Psoas muscle (tissue), 8 donors: ENCODE measurements around the gene PPP1R9B. TPM values are rescaled to one million over a fixed set of nuclear protein-coding genes. Genes with fewer than 3 reads are reported as not detected.

Experiments used
- ATAC-seq, 4 donors: fragments of 200-7000 bp; cut with Tn5 transposase; one replicate each; pipeline ENCODE4 v1.9.1; 2020; ENCODE audit warnings: moderate library complexity in 3 of 4, mild to moderate bottlenecking in 2 of 4
- DNase-seq, 2 donors: peaks; one replicate each; pipeline ENCODE4 v3.0.0-alpha.2; 2020
- H3K27ac ChIP-seq: fragments of 200-600 bp; one replicate; pipeline ENCODE4 v1.8.0; 2022
- H3K27me3 ChIP-seq, 3 donors: fragments of 200-600 bp in 1 of 3; one replicate each; pipeline versions ENCODE4 v1.6.1 to v1.8.0; 2013 to 2022; ENCODE audit warnings: low read length in 2 of 3, mild to moderate bottlenecking in 2 of 3, moderate library complexity in 1 of 3; ENCODE audit not compliant: insufficient read depth in 3 of 3
- H3K36me3 ChIP-seq, 2 donors: fragments of 200-600 bp in 1 of 2; one replicate each; pipeline versions ENCODE4 v1.6.1 to v1.8.0; 2013 to 2022; ENCODE audit warnings: low read depth in 1 of 2, mild to moderate bottlenecking in 1 of 2, moderate library complexity in 1 of 2; ENCODE audit not compliant: insufficient read depth in 1 of 2
- H3K4me1 ChIP-seq: fragments of 200-600 bp; one replicate; pipeline ENCODE4 v1.8.0; 2022
- H3K4me3 ChIP-seq: fragments of 200-600 bp; one replicate; pipeline ENCODE4 v1.8.0; 2022; ENCODE audit warnings: mild to moderate bottlenecking
- H3K9me3 ChIP-seq: fragments of 200-600 bp; one replicate; pipeline ENCODE4 v1.8.0; 2022
- WGBS, 3 donors: extraction: QIAGEN DNeasy Blood & Tissue Kit; methylation state at CpG; one replicate each; pipeline versions ENCODE4 v1.1.6 to v1.1.7; 2013; 5-methylcytosine and 5-hydroxymethylcytosine counted together
- intact Hi-C, 2 donors: fragments of 100-400 bp; cut with DNase I; formaldehyde crosslinking; loops; one replicate each; pipeline versions ENCODE4 v1.11.0 to v1.14.2; 2022
- polyA plus RNA-seq, 3 donors: library from polyadenylated mRNA; stranded (reverse); fragments of 200-250 nt; gene quantifications; one replicate each; pipeline ENCODE4 v1.2.3, GENCODE V29; 2013
- total RNA-seq, 4 donors: library from RNA; stranded (reverse); fragmentation: NEBNext Ultra II Directional in 2 of 4; extraction: Animal tissue kit (Norgen Biotek cat#: 25700) in 2 of 4; gene quantifications; one replicate each; pipeline versions ENCODE4 v1.2.1 to v1.2.4, GENCODE V29; 2021 to 2023
- TF ChIP-seq, protein P1 (sequence below): fragments of 200-600 bp; IDR thresholded peaks from one replicate; pipeline ENCODE4 v1.8.0; 2022; ENCODE audit warnings: antibody characterized with exemption
- donor health status: healthy with polysubstance abuse.
- donor health status: DM: no; HTN: no; CAD: no; lungs with moderate emphysema.
- donor health status: Bipolar disorder and iron deficiency.
- donor health status: healthy.
- donor health status: DM: yes; HTN: yes; CAD: no.
- donor health status: DM: no; HTN: no; CAD: no.
- donor health status: DM: no; HTN: no; CAD: no.
- donor health status: DM: yes; HTN: yes; CAD: no.

PPP1R9B gene
- total and polyA plus RNA-seq, 7 donors = 7.0 to 26.5 (median 15.1) TPM

DNA sequence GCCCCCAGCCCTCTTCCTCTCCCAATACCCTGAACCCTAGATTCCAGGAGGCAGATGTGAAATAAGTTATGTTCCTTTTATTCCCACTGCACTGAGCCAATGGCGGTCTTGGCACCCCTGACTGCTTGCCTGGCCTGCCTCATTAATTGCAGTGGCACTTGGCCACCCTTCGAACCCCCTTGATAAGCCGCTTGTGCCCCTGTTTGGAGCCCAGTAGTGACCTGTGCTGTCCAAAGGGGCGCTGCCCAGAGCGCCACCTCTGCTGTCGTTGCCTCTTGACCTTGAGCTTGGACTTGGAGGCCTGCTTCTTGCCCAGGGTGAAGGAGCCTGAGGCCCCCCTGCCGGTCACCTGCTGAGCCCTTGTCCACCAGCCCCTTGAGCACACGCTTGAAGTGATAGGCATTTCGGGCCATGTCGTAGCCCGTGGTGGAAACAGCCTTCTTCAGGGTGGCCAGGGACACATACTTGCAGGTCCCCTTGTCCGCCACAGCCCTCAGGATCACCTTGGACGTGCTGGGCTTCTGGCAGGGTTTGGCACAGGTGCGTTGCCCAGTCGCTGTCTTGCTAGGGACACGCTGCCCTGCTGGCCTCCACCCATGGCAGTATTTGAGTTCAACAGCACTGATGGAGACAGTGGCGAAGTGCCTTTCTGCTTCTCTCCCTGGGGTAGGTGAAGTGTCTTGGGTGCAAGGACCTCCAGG, 21.0 kb upstream of the PPP1R9B start:
- no peaks in the 10 kb centered on the region for H3K9me3 ChIP-seq
- H3K4me1 ChIP-seq = peaks cover 59% of the 10 kb centered on the region
- peak overlapping the region; percentile 80 for H3K27ac ChIP-seq
- TF ChIP-seq, protein P1, sequence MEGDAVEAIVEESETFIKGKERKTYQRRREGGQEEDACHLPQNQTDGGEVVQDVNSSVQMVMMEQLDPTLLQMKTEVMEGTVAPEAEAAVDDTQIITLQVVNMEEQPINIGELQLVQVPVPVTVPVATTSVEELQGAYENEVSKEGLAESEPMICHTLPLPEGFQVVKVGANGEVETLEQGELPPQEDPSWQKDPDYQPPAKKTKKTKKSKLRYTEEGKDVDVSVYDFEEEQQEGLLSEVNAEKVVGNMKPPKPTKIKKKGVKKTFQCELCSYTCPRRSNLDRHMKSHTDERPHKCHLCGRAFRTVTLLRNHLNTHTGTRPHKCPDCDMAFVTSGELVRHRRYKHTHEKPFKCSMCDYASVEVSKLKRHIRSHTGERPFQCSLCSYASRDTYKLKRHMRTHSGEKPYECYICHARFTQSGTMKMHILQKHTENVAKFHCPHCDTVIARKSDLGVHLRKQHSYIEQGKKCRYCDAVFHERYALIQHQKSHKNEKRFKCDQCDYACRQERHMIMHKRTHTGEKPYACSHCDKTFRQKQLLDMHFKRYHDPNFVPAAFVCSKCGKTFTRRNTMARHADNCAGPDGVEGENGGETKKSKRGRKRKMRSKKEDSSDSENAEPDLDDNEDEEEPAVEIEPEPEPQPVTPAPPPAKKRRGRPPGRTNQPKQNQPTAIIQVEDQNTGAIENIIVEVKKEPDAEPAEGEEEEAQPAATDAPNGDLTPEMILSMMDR = no peak
- no peaks in the 10 kb centered on the region for H3K27me3 ChIP-seq
- ATAC-seq = peak in 1 of 4 donors; percentile 6
- no peak overlapping the region for H3K4me3 ChIP-seq
- 42 to 65% (median 49%) methylated on average over 17 of the region's 17 CpGs for WGBS, 3 donors
- DNase-seq = peak; percentile 14 to 50
- intact Hi-C loops = loop anchor here in 1 of 2 donors (5.0 kb wide), 1 partner anchor 54 kb away; no protein-coding TSS in a partner anchor
- H3K36me3 ChIP-seq = peaks cover 0 to 69% of the 10 kb centered on the region in 2 donors

DNA sequence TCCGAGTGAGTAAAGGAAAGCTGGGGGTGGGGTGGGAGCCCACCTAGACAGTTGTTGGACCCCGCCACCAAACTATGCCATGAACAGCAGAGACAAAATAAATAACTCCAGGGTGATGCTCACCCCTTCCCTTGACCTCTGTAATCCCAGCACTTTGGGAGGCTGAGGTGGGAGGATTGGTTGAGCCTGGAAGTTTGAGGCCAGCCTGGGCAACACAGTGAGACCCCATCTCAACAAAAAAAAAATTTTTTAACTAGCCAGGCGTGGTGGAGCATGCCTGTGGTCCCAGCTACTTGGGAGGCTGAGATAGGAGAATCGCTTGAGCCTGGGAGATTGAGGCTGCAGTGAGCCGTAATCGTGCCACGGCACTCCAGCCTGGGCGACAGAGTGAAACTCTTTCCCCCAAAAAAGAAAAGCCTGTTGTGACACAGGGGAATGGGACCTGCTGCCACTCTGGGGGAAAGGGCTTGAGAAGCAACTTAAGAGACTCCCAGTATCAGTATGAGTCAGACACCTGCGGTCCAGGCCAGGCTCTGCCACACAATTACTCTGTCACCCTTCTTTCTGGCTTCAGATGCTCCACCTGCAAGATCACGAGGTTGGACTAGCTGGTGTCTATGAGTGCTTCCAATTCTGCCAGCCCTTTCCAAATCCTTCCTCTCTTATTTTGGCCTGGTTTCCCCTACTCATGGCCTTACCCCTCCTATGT, 20.3 kb upstream of the PPP1R9B start:
- Histone ChIP-seq H3K4me1 (peaks cover 53% of the 10 kb centered on the region), H3K36me3 (peaks cover 0 to 62% of the 10 kb centered on the region in 2 donors), H3K27ac (peak overlapping the region; percentile 80), H3K27me3 (no peaks in the 10 kb centered on the region), H3K4me3 (no peak overlapping the region), H3K9me3 (no peaks in the 10 kb centered on the region)
- peak; percentile 60 to 69 (median 66) for ATAC-seq
- peak; percentile 35 to 71 for DNase-seq
- TF ChIP-seq, protein P1 = no peak
- WGBS, 3 donors = 77 to 83% (median 79%) methylated on average over 10 of the region's 10 CpGs
- intact Hi-C loops = loop anchor here in 1 of 2 donors (5.0 kb wide), 1 partner anchor 54 kb away; no protein-coding TSS in a partner anchor

- DNase-seq (peak; percentile 27 to 54), ATAC-seq (peak in 2 of 4 donors; percentile 35 to 47)
- TF ChIP-seq, protein P1 = no peak
- 68 to 78% (median 75%) methylated on average over 9 of the region's 9 CpGs for WGBS, 3 donors
- Histone ChIP-seq H3K4me3 (no peak overlapping the region), H3K36me3 (peaks cover 0 to 54% of the 10 kb centered on the region in 2 donors), H3K27me3 (no peaks in the 10 kb centered on the region), H3K4me1 (peaks cover 56% of the 10 kb centered on the region), H3K9me3 (no peaks in the 10 kb centered on the region), H3K27ac (peak overlapping the region; percentile 80)
- intact Hi-C loops = loop anchor here (5.0 kb wide), 3 partner anchors 38 to 73 kb away; partner anchors contain the start of genes SAMD14 (in 2 of the 2) and PDK2 (in 1 of the 2)
These were observed 19.5 kb upstream of the PPP1R9B start for GRCh38 chr17:50169881-50170459.

DNA sequence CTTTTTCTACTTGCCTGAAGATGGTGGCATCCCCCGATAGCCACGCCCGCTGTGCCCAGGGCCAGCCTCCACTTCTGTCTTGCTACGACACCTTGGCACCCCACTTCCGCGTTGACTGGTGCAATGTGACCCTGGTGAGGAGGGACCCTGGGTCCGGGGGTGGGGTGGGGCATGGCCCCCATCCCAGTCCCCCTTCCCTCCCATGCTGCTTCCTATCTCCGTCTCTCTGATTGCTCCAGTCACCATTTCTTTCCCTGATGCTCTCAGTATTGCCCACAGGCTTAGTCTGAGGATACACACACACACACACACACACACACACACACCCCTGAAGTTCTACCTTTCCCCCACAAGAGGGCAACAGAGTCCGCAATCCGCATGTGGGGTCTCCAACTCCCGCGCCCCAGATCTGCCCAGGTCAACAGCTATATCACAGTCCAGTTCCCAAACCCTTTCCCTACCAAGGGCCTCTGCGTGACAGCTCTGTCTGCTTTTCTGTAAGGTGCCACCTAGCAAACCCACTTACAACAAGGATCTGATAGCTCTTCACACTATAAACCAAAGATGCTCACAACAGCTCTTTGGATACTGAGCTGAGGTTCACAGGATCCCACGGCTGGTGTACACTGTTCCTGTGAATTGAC, 18.8 kb upstream of the PPP1R9B start:
- no peaks in the 10 kb centered on the region for H3K27me3 ChIP-seq
- DNase-seq = peak; percentile 41 to 71
- peak in 2 of 4 donors; percentile 10 for ATAC-seq
- H3K4me1 ChIP-seq = peaks cover 64% of the 10 kb centered on the region
- peak overlapping the region; percentile 71 for H3K4me3 ChIP-seq
- peaks cover 0 to 53% of the 10 kb centered on the region in 2 donors for H3K36me3 ChIP-seq
- TF ChIP-seq, protein P1 = peak; percentile 33
- H3K9me3 ChIP-seq = no peaks in the 10 kb centered on the region
- H3K27ac ChIP-seq = peak overlapping the region; percentile 80
- intact Hi-C loops = loop anchor here (5.0 kb wide), 2 partner anchors 37 to 72 kb away; partner anchors contain the start of genes SAMD14 (in 2 of the 2) and PDK2 (in 1 of the 2)
- WGBS, 3 donors = 27 to 40% (median 29%) methylated on average over 14 of the region's 14 CpGs
